Keratinocyte (primary cell): ENCODE results near the gene ERC1. TPM values are rescaled to one million over a fixed set of nuclear protein-coding genes. Genes with fewer than 3 reads are reported as not detected.

ENCODE experiments used
- DNase-seq: peaks from one replicate; pipeline ENCODE4 v3.0.0-alpha.2; 2011; ENCODE audit warnings: low read depth, missing footprints, low spot score
- FAIRE-seq: peaks from 2 replicates; lab custom pipeline; 2011; peaks lifted over from hg19 to GRCh38; lab: Jason Lieb, UNC
- H2AFZ ChIP-seq: 2 replicates; pipeline ENCODE4 v1.6.0; 2012; ENCODE audit warnings: low read length, control low read depth, inconsistent platforms; ENCODE audit not compliant: control insufficient read depth
- H3K27ac ChIP-seq: 2 replicates; pipeline ENCODE4 v1.5.1; 2011; ENCODE audit warnings: low read length; ENCODE audit not compliant: control insufficient read depth, insufficient read depth
- H3K27me3 ChIP-seq: 3 replicates; pipeline ENCODE4 v1.6.0; 2011; ENCODE audit warnings: low read length; ENCODE audit not compliant: control insufficient read depth, insufficient read depth; ENCODE audit errors: extremely low read depth
- H3K36me3 ChIP-seq, 2 experiments: 2 replicates in 1 of 2; 3 replicates in 1 of 2; pipeline ENCODE4 v1.5.1; 2011; ENCODE audit warnings: low read length in 2 of 2, mild to moderate bottlenecking in 1 of 2; ENCODE audit not compliant: control insufficient read depth in 2 of 2, insufficient read depth in 2 of 2; ENCODE audit errors: extremely low read depth in 1 of 2
- H3K4me1 ChIP-seq: 3 replicates; pipeline ENCODE4 v1.5.1; 2011; ENCODE audit warnings: low read length; ENCODE audit not compliant: control insufficient read depth, insufficient read depth; ENCODE audit errors: extremely low read depth
- H3K4me2 ChIP-seq: 3 replicates; pipeline ENCODE4 v1.6.0; 2011; ENCODE audit warnings: low read depth, low read length; ENCODE audit not compliant: control insufficient read depth, insufficient read depth; ENCODE audit errors: extremely low read depth
- H3K4me3 ChIP-seq, 3 experiments: fragments of 200-600 bp in 1 of 3; sonication (generic) in 1 of 3; 2 replicates in 2 of 3; 3 replicates in 1 of 3; pipeline ENCODE4 v1.5.1; 2011 to 2016; ENCODE audit warnings: low read length in 3 of 3, mild to moderate bottlenecking in 3 of 3, control low read depth in 2 of 3, inconsistent platforms in 1 of 3, low read depth in 1 of 3, mixed read lengths in 1 of 3, mixed run types in 1 of 3, moderate library complexity in 1 of 3; ENCODE audit not compliant: control insufficient read depth in 2 of 3, insufficient read depth in 2 of 3; ENCODE audit errors: extremely low read depth in 1 of 3
- H3K79me2 ChIP-seq: 2 replicates; pipeline ENCODE4 v1.6.0; 2012; ENCODE audit warnings: low read length; ENCODE audit not compliant: control insufficient read depth, insufficient read depth
- H3K9ac ChIP-seq: 3 replicates; pipeline ENCODE4 v1.6.0; 2011; ENCODE audit warnings: low read length; ENCODE audit not compliant: control insufficient read depth, insufficient read depth; ENCODE audit errors: extremely low read depth
- H3K9me1 ChIP-seq: 3 replicates; pipeline ENCODE4 v1.6.0; 2011; ENCODE audit warnings: low read length; ENCODE audit not compliant: control insufficient read depth, insufficient read depth; ENCODE audit errors: extremely low read depth
- H3K9me3 ChIP-seq: 2 replicates; pipeline ENCODE4 v1.5.1; 2012; ENCODE audit warnings: low read depth, low read length; ENCODE audit not compliant: control insufficient read depth
- H4K20me1 ChIP-seq: 3 replicates; pipeline ENCODE4 v1.6.0; 2011; ENCODE audit warnings: low read length; ENCODE audit not compliant: control insufficient read depth, insufficient read depth; ENCODE audit errors: extremely low read depth
- CTCF ChIP-seq, 3 experiments: IDR thresholded peaks in 1 of 3; conservative IDR thresholded peaks in 1 of 3; optimal IDR thresholded peaks in 1 of 3; 2 replicates in 2 of 3; 3 replicates in 1 of 3; pipeline versions ENCODE3 to v1.5.1; 2011; ENCODE audit warnings: low read length in 3 of 3, mild to moderate bottlenecking in 3 of 3, moderate library complexity in 2 of 3, control low read depth in 1 of 3, inconsistent platforms in 1 of 3; ENCODE audit not compliant: insufficient read depth in 2 of 3; ENCODE audit errors: extremely low read depth in 1 of 3
- EZH2 ChIP-seq: IDR thresholded peaks from one replicate; pipeline ENCODE4 v1.6.1; 2012; ENCODE audit warnings: inconsistent platforms, mild to moderate bottlenecking, low read length, moderate library complexity
- dilution Hi-C: fragments of 300-500 bp; cut with MboI; formaldehyde crosslinking; loops from one replicate; pipeline ENCODE4 v1.7.0; 2020; ENCODE audit warnings: low sequenced_read_pairs; ENCODE audit not compliant: extremely low pct_ligation_motif_present
- polyA plus RNA-seq, 5 experiments: library from polyadenylated mRNA; depleted of rRNA in 3 of 5; stranded (reverse) in 3 of 5; stranded (forward) in 1 of 5; unstranded in 1 of 5; fragments of >200 nt; gene quantifications; 1 replicate in 1 of 5; 2 replicates in 3 of 5; 3 replicates in 1 of 5; pipeline versions ENCODE4 v1.2.1 to v1.2.3, GENCODE V29; 2011 to 2012; ENCODE audit warnings: missing spikeins in 2 of 5, low read depth in 1 of 5, low replicate concordance in 1 of 5

ERC1 gene
- polyA plus RNA-seq, 1 donor (not counting 4 experiments of a cell fraction or from before 2014, with no cell fraction given): 16.1 TPM

- dilution Hi-C loops: no loop called here
Measured at GRCh38 chr12:1533205-1533601, 542.2 kb downstream of the ERC1 start.

GRCh38 chr12:1533602-1534304 is 542.7 kb downstream of the ERC1 start:
- Histone ChIP-seq H3K27ac (no peak overlapping the region), H3K36me3 (no peaks in the 10 kb centered on the region), H4K20me1 (peaks cover 9% of the 10 kb centered on the region), H3K4me3 (no peak overlapping the region), H3K27me3 (peaks cover 23% of the 10 kb centered on the region), H3K79me2 (peaks cover 75% of the 10 kb centered on the region), H3K9me1 (no peaks in the 10 kb centered on the region), H3K4me2 (no peak overlapping the region), H3K9ac (no peak overlapping the region), H2AFZ (no peak overlapping the region), H3K9me3 (no peaks in the 10 kb centered on the region), H3K4me1 (peaks cover 16% of the 10 kb centered on the region)
- dilution Hi-C loops: no loop called here
- TF ChIP-seq CTCF (optimal IDR thresholded peaks at IDR 0.05 in 1 of 3, IDR thresholded peaks at IDR 0.05 in 1 of 3, conservative IDR thresholded peaks at IDR 0.05 in 1 of 3; ENCODE audit: extremely low read depth in 1 of 3, insufficient read depth in 2 of 3, low read length in 3 of 3) (no peak), EZH2 (no peak)
- DNase-seq (no peak), FAIRE-seq (no peak)

More at GRCh38 chr12:1533205-1533601, 542.2 kb downstream of the ERC1 start:
- no peak overlapping the region for H3K9ac ChIP-seq
- TF ChIP-seq EZH2: no peak
- TF ChIP-seq CTCF (optimal IDR thresholded peaks at IDR 0.05 in 1 of 3, IDR thresholded peaks at IDR 0.05 in 1 of 3, conservative IDR thresholded peaks at IDR 0.05 in 1 of 3; ENCODE audit: extremely low read depth in 1 of 3, insufficient read depth in 2 of 3, low read length in 3 of 3): peak in 1 of 3 experiments; percentile 2
- no peaks in the 10 kb centered on the region for H3K9me1 ChIP-seq
- H3K4me2 ChIP-seq: no peak overlapping the region
- H3K27ac ChIP-seq: no peak overlapping the region
- DNase-seq (no peak), FAIRE-seq (peak; percentile 5)
- H3K27me3 ChIP-seq: peaks cover 23% of the 10 kb centered on the region
- H3K4me3 ChIP-seq: no peak overlapping the region
- H3K79me2 ChIP-seq: peaks cover 70% of the 10 kb centered on the region
- no peaks in the 10 kb centered on the region for H3K9me3 ChIP-seq
- peaks cover 16% of the 10 kb centered on the region for H3K4me1 ChIP-seq
- H4K20me1 ChIP-seq: peaks cover 9% of the 10 kb centered on the region
- H3K36me3 ChIP-seq: no peaks in the 10 kb centered on the region
- no peak overlapping the region for H2AFZ ChIP-seq
